Cardiac muscle cell (in vitro differentiated cells and primary cell): ENCODE results near the gene MAPK8IP3. TPM values are rescaled to one million over a fixed set of nuclear protein-coding genes. Genes with fewer than 3 reads are reported as not detected.

Experiments used
- DNase-seq, 2 donors: peaks; one replicate each; pipeline versions ENCODE4 v3.0.0 to v3.0.0-alpha.2; 2010 to 2017; ENCODE audit warnings: low read depth in 1 of 2, low spot score in 1 of 2
- H3K27ac ChIP-seq: fragments of 200-600 bp; sonication (generic); 2 replicates; pipeline ENCODE4 v1.5.1; 2016
- H3K27me3 ChIP-seq: fragments of 200-600 bp; sonication (generic); 2 replicates; pipeline ENCODE4 v1.6.0; 2016; ENCODE audit warnings: control low read depth
- H3K36me3 ChIP-seq: fragments of 200-600 bp; sonication (generic); 2 replicates; pipeline ENCODE4 v1.5.1; 2016; ENCODE audit warnings: control low read depth
- H3K4me1 ChIP-seq: fragments of 200-600 bp; sonication (generic); 2 replicates; pipeline ENCODE4 v1.8.1; 2017; ENCODE audit warnings: low read depth, mild to moderate bottlenecking, mixed run types
- H3K4me3 ChIP-seq: fragments of 200-600 bp; sonication (generic); 2 replicates; pipeline ENCODE4 v1.5.1; 2016; ENCODE audit warnings: mild to moderate bottlenecking
- H3K9me3 ChIP-seq: fragments of 200-600 bp; sonication (generic); 2 replicates; pipeline ENCODE4 v1.5.1; 2017; ENCODE audit warnings: low read depth, mild to moderate bottlenecking, control low read depth
- CTCF ChIP-seq: IDR thresholded peaks from 2 replicates; pipeline ENCODE4 v1.5.1; 2012; ENCODE audit warnings: low read depth, mild to moderate bottlenecking, low read length
- polyA plus RNA-seq: library from polyadenylated mRNA; unstranded; fragments of >200 nt; fragmentation: Nextera tagmentation; extraction: Ambion mirVana; gene quantifications from 2 replicates; pipeline ENCODE4 v1.2.1, GENCODE V29; 2016
- total RNA-seq: library from RNA; depleted of rRNA; stranded (reverse); fragments of >200 nt; gene quantifications from 2 replicates; pipeline ENCODE4 v1.2.3, GENCODE V29; 2016

MAPK8IP3 gene
- total and polyA plus RNA-seq, 2 experiments from 2014 or later = 75.2 to 127 TPM

GRCh38 chr16:1689853-1690252 lies 16.1 kb upstream of the MAPK8IP3 start:
- H3K4me1 ChIP-seq = no peaks in the 10 kb centered on the region
- H3K9me3 ChIP-seq = no peaks in the 10 kb centered on the region
- TF ChIP-seq CTCF = no peak
- no peak overlapping the region for H3K27ac ChIP-seq
- H3K36me3 ChIP-seq = peaks cover 35% of the 10 kb centered on the region
- H3K4me3 ChIP-seq = no peak overlapping the region
- no peaks in the 10 kb centered on the region for H3K27me3 ChIP-seq
- DNase-seq = no peak

DNA sequence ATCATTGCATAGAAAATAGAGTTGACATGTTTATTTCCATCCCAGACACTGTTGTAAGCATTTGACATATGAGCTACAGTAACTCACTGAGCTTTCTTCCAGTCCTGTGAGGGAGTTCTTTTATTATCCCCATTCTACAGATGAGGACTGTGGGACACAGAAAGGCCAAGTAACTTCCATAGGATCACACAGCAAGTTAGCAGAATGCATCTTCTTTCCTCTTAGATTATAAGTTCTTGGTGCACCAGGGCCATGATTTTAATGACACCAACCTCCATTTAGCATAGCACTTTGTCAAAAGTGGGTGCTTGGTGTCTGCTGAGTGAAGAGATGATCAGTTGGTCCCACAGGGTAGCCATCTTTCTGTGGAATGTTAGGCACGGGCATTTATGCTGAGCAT lies 15.2 kb upstream of the MAPK8IP3 start:
- DNase-seq = no peak
- H3K9me3 ChIP-seq = no peaks in the 10 kb centered on the region
- H3K27ac ChIP-seq = no peak overlapping the region
- H3K4me1 ChIP-seq = no peaks in the 10 kb centered on the region
- H3K27me3 ChIP-seq = no peaks in the 10 kb centered on the region
- TF ChIP-seq CTCF = no peak
- H3K36me3 ChIP-seq = peaks cover 39% of the 10 kb centered on the region
- H3K4me3 ChIP-seq = no peak overlapping the region

GRCh38 chr16:1691276-1691675 lies 14.7 kb upstream of the MAPK8IP3 start:
- DNase-seq = peak in 1 of 2 donors; percentile 26
- H3K9me3 ChIP-seq = no peaks in the 10 kb centered on the region
- H3K36me3 ChIP-seq = peaks cover 39% of the 10 kb centered on the region
- H3K4me1 ChIP-seq = no peaks in the 10 kb centered on the region
- H3K4me3 ChIP-seq = no peak overlapping the region
- H3K27ac ChIP-seq = no peak overlapping the region
- peak; percentile 38 for TF ChIP-seq CTCF
- H3K27me3 ChIP-seq = no peaks in the 10 kb centered on the region

- Histone ChIP-seq H3K27me3 (no peaks in the 10 kb centered on the region), H3K9me3 (no peaks in the 10 kb centered on the region), H3K27ac (peak overlapping the region; percentile 13), H3K4me1 (no peaks in the 10 kb centered on the region), H3K36me3 (peaks cover 36% of the 10 kb centered on the region), H3K4me3 (no peak overlapping the region)
- DNase-seq = peak in 1 of 2 donors; percentile 64
- no peak for TF ChIP-seq CTCF
Measured at GRCh38 chr16:1691956-1692355, 14.0 kb upstream of the MAPK8IP3 start.

GRCh38 chr16:1696863-1697262 lies 9.1 kb upstream of the MAPK8IP3 start:
- Histone ChIP-seq H3K4me3 (no peak overlapping the region), H3K4me1 (no peaks in the 10 kb centered on the region), H3K27me3 (no peaks in the 10 kb centered on the region), H3K27ac (no peak overlapping the region), H3K9me3 (no peaks in the 10 kb centered on the region), H3K36me3 (peaks cover 53% of the 10 kb centered on the region)
- DNase-seq = no peak
- TF ChIP-seq CTCF = no peak

DNA sequence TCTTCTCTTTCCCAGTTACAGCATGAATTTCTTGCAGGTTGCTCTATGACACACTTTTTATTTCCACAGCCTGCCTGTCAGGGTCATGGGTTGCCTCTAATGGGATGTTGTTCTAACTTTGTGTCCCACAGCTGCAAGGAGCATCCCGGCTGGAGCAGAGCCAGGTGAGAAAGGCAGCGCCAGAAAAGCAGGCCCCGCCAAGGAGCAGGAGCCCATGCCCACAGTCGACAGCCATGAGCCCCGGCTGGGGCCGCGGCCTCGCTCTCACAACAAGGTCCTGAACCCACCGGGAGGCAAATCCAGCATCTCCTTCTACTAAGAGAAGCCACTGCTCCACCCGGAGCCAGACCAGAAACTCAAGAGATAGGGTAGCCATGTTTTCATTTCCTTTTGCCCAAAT lies 7.3 kb upstream of the MAPK8IP3 start:
- Histone ChIP-seq H3K36me3 (peaks cover 40% of the 10 kb centered on the region), H3K27me3 (no peaks in the 10 kb centered on the region), H3K9me3 (no peaks in the 10 kb centered on the region)

More for the DNA sequence above, 7.3 kb upstream of the MAPK8IP3 start:
- DNase-seq = no peak
- Histone ChIP-seq H3K4me1 (no peaks in the 10 kb centered on the region), H3K27ac (no peak overlapping the region), H3K4me3 (no peak overlapping the region)
- TF ChIP-seq CTCF = no peak
